GM12878 (cell line): ENCODE results near the gene GNB3. TPM values are rescaled to one million over a fixed set of nuclear protein-coding genes. Genes with fewer than 3 reads are reported as not detected.

Experiments used
- ATAC-seq: fragments of 200-7000 bp; cut with Tn5 transposase; 3 replicates; pipeline ENCODE4 v1.9.1; 2020; ENCODE audit warnings: mild to moderate bottlenecking, moderate library complexity
- BruUV-seq: library from RNA; stranded (reverse); fragments of 400-500 nt; replicated peaks from 2 replicates; lab custom pipeline; 2021; lab: Mats Ljungman, UMichigan
- CTCF ChIA-PET: fragments of 300-600 bp; sonication (Branson Sonifier 250); formaldehyde crosslinking; extraction: SDS; loops from one replicate; lab custom pipeline; 2021; ENCODE audit warnings: inconsistent platforms; lab: Yijun Ruan, JAX
- POLR2A ChIA-PET: fragments of 350-600 bp; formaldehyde crosslinking; extraction: SDS; loops from one replicate; lab custom pipeline; 2021; ENCODE audit warnings: inconsistent platforms; lab: Charles Lee
- RAD21 ChIA-PET: fragments of 300-600 bp; sonication (Branson Sonifier 250); formaldehyde crosslinking; loops from one replicate; lab custom pipeline; 2023; ENCODE audit warnings: antibody characterized with exemption; ENCODE audit not compliant: unreplicated experiment; lab: Charles Lee
- SMC1A ChIA-PET: fragments of 300-600 bp; sonication (Branson Sonifier 250); formaldehyde crosslinking; loops from one replicate; lab custom pipeline; 2023; ENCODE audit not compliant: unreplicated experiment, uncharacterized antibody; lab: Charles Lee
- DNase-seq: peaks from one replicate; pipeline ENCODE4 v3.0.0-alpha.2; 2011; ENCODE audit warnings: low read depth, low spot score
- FAIRE-seq: peaks from 3 replicates; lab custom pipeline; 2011; peaks lifted over from hg19 to GRCh38; lab: Jason Lieb, UNC
- H2AFZ ChIP-seq: 2 replicates; pipeline ENCODE4 v1.6.0; 2011; ENCODE audit warnings: low read depth, low read length, control low read depth; ENCODE audit not compliant: control insufficient read depth
- H3K27ac ChIP-seq: 2 replicates; pipeline ENCODE4 v1.5.1; 2011; ENCODE audit warnings: control low read depth; ENCODE audit not compliant: control insufficient read depth, insufficient read depth
- H3K27me3 ChIP-seq, 2 experiments: replicated peaks in 1 of 2; 2 replicates each; pipeline versions ENCODE4 v1.6.0 to v1.6.1; 2011; ENCODE audit warnings: low read length in 1 of 2; ENCODE audit not compliant: control insufficient read depth in 2 of 2, insufficient read depth in 2 of 2
- H3K36me3 ChIP-seq, 2 experiments: 2 replicates each; pipeline ENCODE4 v1.5.1; 2011; ENCODE audit warnings: low read length in 1 of 2; ENCODE audit not compliant: control insufficient read depth in 2 of 2, insufficient read depth in 2 of 2
- H3K4me1 ChIP-seq: 2 replicates; pipeline ENCODE4 v1.6.1; 2011; ENCODE audit warnings: mild to moderate bottlenecking, low read length, moderate library complexity, mixed read lengths; ENCODE audit not compliant: control insufficient read depth, insufficient read depth
- H3K4me2 ChIP-seq: 2 replicates; pipeline ENCODE4 v1.6.0; 2011; ENCODE audit warnings: control low read depth; ENCODE audit not compliant: control insufficient read depth, insufficient read depth
- H3K4me3 ChIP-seq: fragments of 200-600 bp; sonication (generic); 2 replicates; pipeline ENCODE4 v1.5.1; 2016
- H3K79me2 ChIP-seq: 2 replicates; pipeline ENCODE4 v1.6.0; 2011; ENCODE audit warnings: low read length; ENCODE audit not compliant: control insufficient read depth, insufficient read depth
- H3K9ac ChIP-seq: 2 replicates; pipeline ENCODE4 v1.8.0; 2011; ENCODE audit warnings: low read length, control low read depth, mixed read lengths; ENCODE audit not compliant: control insufficient read depth, insufficient read depth
- H3K9me3 ChIP-seq: replicated peaks from 3 replicates; pipeline ENCODE4 v1.5.1; 2011; ENCODE audit warnings: mild to moderate bottlenecking, low read length; ENCODE audit not compliant: control insufficient read depth, insufficient read depth
- H4K20me1 ChIP-seq: 2 replicates; pipeline ENCODE4 v1.6.0; 2011; ENCODE audit not compliant: control insufficient read depth, insufficient read depth
- EED ChIP-seq: sonication (generic); IDR thresholded peaks from 2 replicates; pipeline ENCODE4 v1.6.1; 2016; ENCODE audit warnings: antibody characterized with exemption, low read depth
- EZH2 ChIP-seq: IDR thresholded peaks from 2 replicates; pipeline ENCODE4 v1.6.1; 2012; ENCODE audit warnings: low read depth, mild to moderate bottlenecking, control low read depth, inconsistent platforms, low read length, borderline replicate concordance; ENCODE audit not compliant: control insufficient read depth
- HDGF ChIP-seq: fragments of 450-650 bp; IDR thresholded peaks from 2 replicates; pipeline ENCODE4 v1.6.1; 2016; ENCODE audit warnings: antibody characterized with exemption
- IRF4 ChIP-seq: IDR thresholded peaks from 2 replicates; pipeline ENCODE4 v1.6.1; 2011; ENCODE audit warnings: low read depth, low read length
- JUND ChIP-seq: IDR thresholded peaks from 2 replicates; pipeline ENCODE4 v1.6.1; 2012; ENCODE audit warnings: low read depth, mild to moderate bottlenecking, low read length, improper control_type of control experiment, moderate library complexity
- MEF2A ChIP-seq: IDR thresholded peaks from 2 replicates; pipeline ENCODE4 v1.6.1; 2011; ENCODE audit warnings: low read depth, mild to moderate bottlenecking, low read length, moderate library complexity; ENCODE audit not compliant: insufficient read depth
- PBX3 ChIP-seq: IDR thresholded peaks from 2 replicates; pipeline ENCODE4 v1.6.1; 2011; ENCODE audit warnings: mild to moderate bottlenecking, low read depth, low read length, moderate library complexity; ENCODE audit not compliant: insufficient replicate concordance
- RELB ChIP-seq: fragments of 450-650 bp; IDR thresholded peaks from 2 replicates; pipeline ENCODE4 v1.6.1; 2017; ENCODE audit warnings: low read depth, mild to moderate bottlenecking, moderate library complexity
- SMARCA5 ChIP-seq: fragments of 450-650 bp; IDR thresholded peaks from 2 replicates; pipeline ENCODE4 v1.6.1; 2017; ENCODE audit warnings: mild to moderate bottlenecking
- SP1 ChIP-seq: IDR thresholded peaks from one replicate; pipeline ENCODE4 v1.6.1; 2011; ENCODE audit warnings: low read depth, low read length
- SPI1 ChIP-seq: IDR thresholded peaks from 2 replicates; pipeline ENCODE4 v1.6.1; 2011; ENCODE audit warnings: low read depth, mild to moderate bottlenecking, low read length, moderate library complexity, borderline replicate concordance; ENCODE audit not compliant: insufficient read depth
- SREBF1 ChIP-seq: IDR thresholded peaks from 2 replicates; pipeline ENCODE4 v1.6.1; 2012; ENCODE audit warnings: mild to moderate bottlenecking, low read length
- SREBF2 ChIP-seq: IDR thresholded peaks from 2 replicates; pipeline ENCODE4 v1.6.1; 2012; ENCODE audit warnings: mild to moderate bottlenecking, low read length
- ZBTB33 ChIP-seq: fragments of 450-650 bp; IDR thresholded peaks from 2 replicates; pipeline ENCODE4 v1.6.1; 2017; ENCODE audit warnings: mild to moderate bottlenecking
- WGBS: methylation state at CpG from one replicate; pipeline ENCODE4 v1.1.6; 2016; ENCODE audit warnings: low lambda C conversion rate; ENCODE audit not compliant: insufficient replicate concordance, insufficient coverage; ENCODE audit errors: missing lambda C conversion rate; 5-methylcytosine and 5-hydroxymethylcytosine counted together
- in situ Hi-C: fragments of 300-500 bp; cut with MboI; formaldehyde crosslinking; loops from 9 replicates; pipeline ENCODE4 v1.14.3; 2018; ENCODE audit warnings: mixed read lengths
- intact Hi-C: fragments of 100-400 bp; cut with micrococcal nuclease; formaldehyde crosslinking; loops from one replicate; pipeline ENCODE4 v1.14.2; 2022; ENCODE audit not compliant: unreplicated experiment
- polyA plus RNA-seq, 11 experiments: library from polyadenylated mRNA; depleted of rRNA in 4 of 11; unstranded in 6 of 11; stranded (reverse) in 5 of 11; fragments of >200 nt; fragmentation: Nextera tagmentation in 4 of 11; fragmentation: Illumina TruSeq in 1 of 11; extraction: Ambion mirVana in 4 of 11; extraction: Trizol in 1 of 11; gene quantifications; 1 replicate in 1 of 11; 2 replicates in 10 of 11; pipeline versions ENCODE4 v1.2.1 to v1.2.3, GENCODE V29; 2011 to 2016; ENCODE audit warnings: inconsistent platforms in 2 of 11, missing spikeins in 2 of 11, low read depth in 1 of 11
- total RNA-seq, 4 experiments: library from RNA; depleted of rRNA in 3 of 4; stranded (reverse); fragments of >200 nt in 3 of 4; fragmentation: Illumina TruSeq in 1 of 4; extraction: Trizol in 1 of 4; gene quantifications; 2 replicates each; pipeline versions ENCODE4 v1.2.1 to v1.2.3, GENCODE V29; 2013 to 2021

The GNB3 gene
- total and polyA plus RNA-seq, 10 of the 15 experiments (the other 5 are each of a cell fraction or from before 2014, with no cell fraction given), result 0.05 to 1.1 (median 0.36) TPM

- Histone ChIP-seq H3K4me2 (no peak overlapping the region), H3K4me1 (no peaks in the 10 kb centered on the region), H3K9me3 (no peaks in the 10 kb centered on the region), H4K20me1 (no peaks in the 10 kb centered on the region), H3K27ac (no peak overlapping the region), H3K36me3 (peaks cover 46 to 49% of the 10 kb centered on the region in 2 experiments), H2AFZ (no peak overlapping the region), H3K9ac (no peak overlapping the region), H3K79me2 (no peaks in the 10 kb centered on the region), H3K27me3 (no peaks in the 10 kb centered on the region), H3K4me3 (no peak overlapping the region)
- no peak for ATAC-seq
- ChIA-PET SMC1A (interaction anchor here (1.4 kb wide), 1 partner anchor 23 kb away, joined by 3 read pairs; no protein-coding TSS in a partner anchor), CTCF (no interaction called here), RAD21 (no interaction called here), POLR2A (interaction anchor here (0.7 to 1.7 kb wide), 4 partner anchors 10 to 21 kb away, joined by 3 to 4 read pairs (median 3); partner anchors contain the start of genes CDCA3, GNB3, SPSB2 and USP5)
- no peak for FAIRE-seq
- DNase-seq, result no peak
- in situ Hi-C loops, result no loop called here
- TF ChIP-seq EED, result no peak
- TF ChIP-seq ZBTB33, result no peak
- no peak for TF ChIP-seq SMARCA5
- TF ChIP-seq JUND, result no peak
- no peak for TF ChIP-seq HDGF
- no peak for TF ChIP-seq MEF2A
- no peak for TF ChIP-seq SPI1
- TF ChIP-seq SREBF1, result no peak
- no peak for TF ChIP-seq RELB
- TF ChIP-seq SREBF2, result no peak
- TF ChIP-seq IRF4, result no peak
- TF ChIP-seq PBX3, result no peak
- no peak for TF ChIP-seq EZH2
- TF ChIP-seq SP1, result no peak
- intact Hi-C loops, result no loop called here
- no TSS peak for BruUV-seq
- 97% methylated on average over 9 of the region's 9 CpGs for whole genome bisulfite sequencing
Measured at GRCh38 chr12:6861391-6861790, 20.7 kb downstream of the GNB3 start.
